A673 (cell line): Measurements from ENCODE around the gene SPATA6L. TPM values are rescaled to one million over a fixed set of nuclear protein-coding genes. Genes with fewer than 3 reads are reported as not detected.

ENCODE experiments used
- BruUV-seq: library from RNA; stranded (reverse); fragments of 400-500 nt; replicated peaks from 2 replicates; lab custom pipeline; 2021; lab: Mats Ljungman, UMichigan
- CTCF ChIA-PET: fragments of 300-600 bp; sonication (Branson Sonifier 250); formaldehyde crosslinking; loops from one replicate; lab custom pipeline; 2022; ENCODE audit warnings: antibody characterized with exemption; lab: Charles Lee
- POLR2A ChIA-PET: fragments of 300-600 bp; sonication (Branson Sonifier 250); formaldehyde crosslinking; loops from one replicate; lab custom pipeline; 2022; ENCODE audit warnings: antibody characterized with exemption; ENCODE audit not compliant: low non-redundant PET; lab: Charles Lee
- DNase-seq: peaks from one replicate; pipeline ENCODE4 v3.0.0-alpha.2; 2015; ENCODE audit warnings: low spot score
- H3K27ac ChIP-seq: fragments of 200-600 bp; sonication (generic); 2 replicates; pipeline ENCODE4 v1.5.1; 2016; ENCODE audit warnings: mixed run types, low read depth, mild to moderate bottlenecking, mixed read lengths, antibody characterized with exemption, low read length; ENCODE audit not compliant: poor library complexity, severe bottlenecking
- H3K27me3 ChIP-seq: fragments of 200-600 bp; sonication (generic); replicated peaks from 2 replicates; pipeline ENCODE4 v1.6.1; 2017; ENCODE audit warnings: mixed run types, low read depth, mild to moderate bottlenecking, mixed read lengths, antibody characterized with exemption, low read length; ENCODE audit not compliant: insufficient read depth, poor library complexity
- H3K36me3 ChIP-seq: fragments of 200-600 bp; sonication (generic); 2 replicates; pipeline ENCODE4 v1.6.1; 2016; ENCODE audit warnings: mixed run types, mild to moderate bottlenecking, mixed read lengths, antibody characterized with exemption, low read length; ENCODE audit not compliant: insufficient read depth, poor library complexity, severe bottlenecking
- H3K4me1 ChIP-seq: fragments of 200-600 bp; sonication (generic); 2 replicates; pipeline ENCODE4 v1.6.1; 2017; ENCODE audit warnings: mixed run types, mild to moderate bottlenecking, mixed read lengths, antibody characterized with exemption, low read length; ENCODE audit not compliant: insufficient read depth, poor library complexity, severe bottlenecking
- H3K4me3 ChIP-seq: fragments of 200-600 bp; sonication (generic); 2 replicates; pipeline ENCODE4 v1.5.1; 2016; ENCODE audit warnings: low read depth, mixed run types, mild to moderate bottlenecking, mixed read lengths, low read length; ENCODE audit not compliant: poor library complexity, severe bottlenecking
- H3K9me3 ChIP-seq: fragments of 200-600 bp; sonication (generic); 2 replicates; pipeline ENCODE4 v1.6.1; 2016; ENCODE audit warnings: mixed run types, low read depth, mild to moderate bottlenecking, mixed read lengths, antibody characterized with exemption, low read length; ENCODE audit not compliant: poor library complexity, severe bottlenecking
- CTCF ChIP-seq: fragments of 300-800, 200-600 bp; sonication (generic); conservative IDR thresholded peaks from 2 replicates; pipeline ENCODE4 v1.5.1; 2017; ENCODE audit warnings: low read depth, mild to moderate bottlenecking, antibody characterized with exemption, low read length, moderate library complexity, mixed read lengths
- EZH2 ChIP-seq: fragments of 200-600 bp; sonication (generic); IDR thresholded peaks from 2 replicates; pipeline ENCODE4 v1.6.1; 2017; ENCODE audit warnings: borderline replicate concordance, low read depth, mild to moderate bottlenecking, mixed read lengths, antibody characterized with exemption, low read length; ENCODE audit not compliant: poor library complexity, severe bottlenecking
- intact Hi-C: fragments of 100-400 bp; cut with micrococcal nuclease; formaldehyde crosslinking; loops from one replicate; pipeline ENCODE4 v1.10.0; 2022; ENCODE audit not compliant: unreplicated experiment
- total RNA-seq: library from RNA; stranded (reverse); gene quantifications from 2 replicates; pipeline ENCODE4 v1.2.3, GENCODE V29; 2021

Gene SPATA6L
- total RNA-seq, 1 experiment from 2014 or later = 21.2 TPM

GRCh38 chr9:4591123-4591500 is 75.2 kb downstream of the SPATA6L start:
- CTCF ChIA-PET = no interaction called here

GRCh38 chr9:4590430-4591122 is 75.7 kb downstream of the SPATA6L start:
- ChIA-PET CTCF (no interaction called here), POLR2A (no interaction called here)
- H3K9me3 ChIP-seq = no peaks in the 10 kb centered on the region
- H3K4me1 ChIP-seq = no peaks in the 10 kb centered on the region
- H3K27ac ChIP-seq = no peak overlapping the region
- no TSS peak for BruUV-seq
- intact Hi-C loops = no loop called here
- no peak for TF ChIP-seq EZH2
- peaks cover 4% of the 10 kb centered on the region for H3K36me3 ChIP-seq
- H3K4me3 ChIP-seq = no peak overlapping the region
- no peak for DNase-seq
- no peaks in the 10 kb centered on the region for H3K27me3 ChIP-seq

More at GRCh38 chr9:4591123-4591500, 75.2 kb downstream of the SPATA6L start:
- POLR2A ChIA-PET = no interaction called here
- Histone ChIP-seq H3K4me3 (no peak overlapping the region), H3K36me3 (peaks cover 9% of the 10 kb centered on the region), H3K4me1 (no peaks in the 10 kb centered on the region), H3K9me3 (no peaks in the 10 kb centered on the region), H3K27ac (no peak overlapping the region), H3K27me3 (no peaks in the 10 kb centered on the region)
- no peak for DNase-seq
- TF ChIP-seq CTCF = no peak
- TF ChIP-seq EZH2 = no peak
- intact Hi-C loops = no loop called here
- no TSS peak for BruUV-seq

GRCh38 chr9:4588721-4589120 is 77.6 kb downstream of the SPATA6L start:
- Histone ChIP-seq H3K27me3 (no peaks in the 10 kb centered on the region), H3K9me3 (no peaks in the 10 kb centered on the region), H3K4me1 (no peaks in the 10 kb centered on the region), H3K4me3 (no peak overlapping the region), H3K36me3 (peaks cover 17% of the 10 kb centered on the region), H3K27ac (no peak overlapping the region)
- TF ChIP-seq CTCF (no peak), EZH2 (no peak)
- no peak for DNase-seq
- intact Hi-C loops = no loop called here
- BruUV-seq = no TSS peak
- ChIA-PET CTCF (no interaction called here), POLR2A (no interaction called here)

GRCh38 chr9:4585135-4585534 is 81.1 kb downstream of the SPATA6L start:
- CTCF ChIA-PET = no interaction called here
- intact Hi-C loops = no loop called here
- H3K4me1 ChIP-seq = no peaks in the 10 kb centered on the region
- H3K4me3 ChIP-seq = no peak overlapping the region
- POLR2A ChIA-PET = no interaction called here
- no TSS peak for BruUV-seq
- no peak overlapping the region for H3K27ac ChIP-seq
- H3K27me3 ChIP-seq = no peaks in the 10 kb centered on the region
- no peak for TF ChIP-seq EZH2
- TF ChIP-seq CTCF = no peak
- peaks cover 24% of the 10 kb centered on the region for H3K36me3 ChIP-seq
- H3K9me3 ChIP-seq = no peaks in the 10 kb centered on the region
- no peak for DNase-seq
